Measurements from ENCODE around the gene KCNH5.

DNA sequence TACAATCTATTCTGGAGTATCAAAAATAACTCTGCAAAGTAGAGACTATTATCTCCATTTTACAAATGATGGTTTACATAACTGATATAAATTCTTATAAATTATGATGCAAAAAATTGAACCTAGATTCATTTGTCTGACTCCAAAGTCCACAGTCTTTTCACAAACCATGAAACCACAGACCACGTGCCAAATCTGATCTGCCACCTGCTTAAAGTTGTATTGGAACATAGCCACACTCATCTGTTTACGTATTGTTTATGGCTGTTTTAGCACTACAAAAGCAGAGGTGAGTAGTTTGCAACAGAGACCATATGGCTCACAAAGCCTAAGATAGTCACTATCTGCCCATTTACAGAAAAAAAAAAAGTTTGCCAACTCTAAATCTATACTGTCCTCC lies 105.3 kb downstream of the KCNH5 start:
- no peak for TF ChIP-seq EZH2 (optimal IDR thresholded peaks at IDR 0.05; ENCODE audit: low read depth, low read length)
- TF ChIP-seq, protein P1, sequence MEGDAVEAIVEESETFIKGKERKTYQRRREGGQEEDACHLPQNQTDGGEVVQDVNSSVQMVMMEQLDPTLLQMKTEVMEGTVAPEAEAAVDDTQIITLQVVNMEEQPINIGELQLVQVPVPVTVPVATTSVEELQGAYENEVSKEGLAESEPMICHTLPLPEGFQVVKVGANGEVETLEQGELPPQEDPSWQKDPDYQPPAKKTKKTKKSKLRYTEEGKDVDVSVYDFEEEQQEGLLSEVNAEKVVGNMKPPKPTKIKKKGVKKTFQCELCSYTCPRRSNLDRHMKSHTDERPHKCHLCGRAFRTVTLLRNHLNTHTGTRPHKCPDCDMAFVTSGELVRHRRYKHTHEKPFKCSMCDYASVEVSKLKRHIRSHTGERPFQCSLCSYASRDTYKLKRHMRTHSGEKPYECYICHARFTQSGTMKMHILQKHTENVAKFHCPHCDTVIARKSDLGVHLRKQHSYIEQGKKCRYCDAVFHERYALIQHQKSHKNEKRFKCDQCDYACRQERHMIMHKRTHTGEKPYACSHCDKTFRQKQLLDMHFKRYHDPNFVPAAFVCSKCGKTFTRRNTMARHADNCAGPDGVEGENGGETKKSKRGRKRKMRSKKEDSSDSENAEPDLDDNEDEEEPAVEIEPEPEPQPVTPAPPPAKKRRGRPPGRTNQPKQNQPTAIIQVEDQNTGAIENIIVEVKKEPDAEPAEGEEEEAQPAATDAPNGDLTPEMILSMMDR (IDR thresholded peaks at IDR 0.05; ENCODE audit: low read length): no peak

Data from MM.1S (cell line).